MM.1S (cell line): ENCODE results near the gene TNRC18.
"Not testable (repeated sequence)": the region's sequence is repeated elsewhere in the genome, so short reads cannot be mapped to it uniquely, and the experiment has no call there.

ENCODE experiments used
- DNase-seq: peaks from one replicate; pipeline ENCODE4 v3.0.0-alpha.2; 2015
- H2AFZ ChIP-seq: fragments of 300-600 bp; sonication (generic); 2 replicates; pipeline ENCODE4 v1.6.0; 2016; ENCODE audit warnings: antibody characterized with exemption, low read length
- H3F3A ChIP-seq: fragments of 300-600 bp; sonication (generic); 2 replicates; pipeline ENCODE4 v1.6.1; 2016; ENCODE audit warnings: mild to moderate bottlenecking, antibody characterized with exemption, low read length, moderate library complexity, mixed read lengths; ENCODE audit not compliant: insufficient read depth
- H3K27ac ChIP-seq: fragments of 300-600 bp; sonication (generic); 2 replicates; pipeline ENCODE4 v1.5.1; 2016; ENCODE audit warnings: mild to moderate bottlenecking, low read length
- H3K27me3 ChIP-seq: fragments of 300-600 bp; sonication (generic); replicated peaks from 2 replicates; pipeline ENCODE4 v1.6.0; 2016; ENCODE audit warnings: low read length; ENCODE audit not compliant: insufficient read depth
- H3K36me3 ChIP-seq: fragments of 300-600 bp; sonication (generic); replicated peaks from 2 replicates; pipeline ENCODE4 v1.6.1; 2016; ENCODE audit warnings: mild to moderate bottlenecking, low read length, mixed read lengths; ENCODE audit not compliant: insufficient read depth
- H3K4me1 ChIP-seq: fragments of 300-600 bp; sonication (generic); 2 replicates; pipeline ENCODE4 v1.6.1; 2016; ENCODE audit warnings: low read length, mixed read lengths
- H3K4me2 ChIP-seq: fragments of 300-600 bp; sonication (generic); 2 replicates; pipeline ENCODE4 v1.6.0; 2016; ENCODE audit warnings: low read depth, low read length
- H3K4me3 ChIP-seq: fragments of 300-600 bp; sonication (generic); 2 replicates; pipeline ENCODE4 v1.5.1; 2016; ENCODE audit warnings: low read length, mixed read lengths
- H3K79me2 ChIP-seq: fragments of 300-600 bp; sonication (generic); 2 replicates; pipeline ENCODE4 v1.6.1; 2016; ENCODE audit warnings: mixed run types, low read length, mixed read lengths
- H3K9ac ChIP-seq: fragments of 300-600 bp; sonication (generic); 2 replicates; pipeline ENCODE4 v1.6.1; 2016; ENCODE audit warnings: low read length, mixed read lengths
- H3K9me2 ChIP-seq: fragments of 300-600 bp; sonication (generic); replicated peaks from 2 replicates; pipeline ENCODE4 v1.6.1; 2016; ENCODE audit warnings: mild to moderate bottlenecking, low read length, mixed read lengths; ENCODE audit not compliant: insufficient read depth
- H3K9me3 ChIP-seq: fragments of 300-600 bp; sonication (generic); replicated peaks from 2 replicates; pipeline ENCODE4 v1.6.1; 2016; ENCODE audit warnings: mild to moderate bottlenecking, low read length, mixed read lengths; ENCODE audit not compliant: insufficient read depth
- H4K20me1 ChIP-seq: fragments of 300-600 bp; sonication (generic); 2 replicates; pipeline ENCODE4 v1.6.1; 2016; ENCODE audit warnings: mild to moderate bottlenecking, low read length, moderate library complexity, mixed read lengths; ENCODE audit not compliant: insufficient read depth
- EZH2 ChIP-seq: fragments of 300-600 bp; sonication (generic); optimal IDR thresholded peaks from 2 replicates; pipeline ENCODE3; 2017; ENCODE audit warnings: low read depth, mild to moderate bottlenecking, antibody characterized with exemption, low read length, mixed read lengths
- EZH2phosphoT487 ChIP-seq: fragments of 300-600 bp; sonication (generic); IDR thresholded peaks from 2 replicates; pipeline ENCODE4 v1.6.1; 2018; ENCODE audit warnings: antibody characterized with exemption, low read length
- TF ChIP-seq, protein P1 (sequence below): fragments of 300-600 bp; sonication (generic); IDR thresholded peaks from 2 replicates; pipeline ENCODE4 v1.5.1; 2016; ENCODE audit warnings: antibody characterized with exemption, low read length, mixed read lengths

TNRC18 gene

DNA sequence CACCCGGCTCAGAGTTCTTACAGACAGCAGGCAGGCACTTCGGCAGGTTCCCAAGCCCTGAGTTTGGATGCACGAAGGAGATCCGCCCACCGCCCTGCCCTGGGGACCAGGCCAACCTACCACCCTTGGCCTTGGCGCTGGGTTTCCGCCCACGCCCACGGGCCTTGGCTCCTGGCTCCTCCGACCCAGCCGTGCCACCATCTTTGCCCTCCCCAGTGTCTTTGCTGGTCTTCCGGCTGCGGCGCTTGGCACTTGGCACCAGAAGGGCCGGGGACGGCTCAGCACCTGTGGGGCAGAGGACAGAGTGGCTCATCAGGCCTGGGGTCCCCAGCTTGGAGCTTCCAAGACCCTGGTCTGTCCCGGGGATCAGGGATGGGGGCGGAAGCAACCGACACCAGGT, 108.8 kb downstream of the TNRC18 start:
- Histone ChIP-seq H3K79me2 (no peaks in the 10 kb centered on the region), H3K36me3 (no peaks in the 10 kb centered on the region), H3K9me2 (no peaks in the 10 kb centered on the region), H3F3A (no peaks in the 10 kb centered on the region), H3K27me3 (no peaks in the 10 kb centered on the region), H3K9me3 (no peaks in the 10 kb centered on the region), H2AFZ (no peak overlapping the region), H3K4me1 (no peaks in the 10 kb centered on the region), H3K4me3 (no peak overlapping the region), H3K4me2 (no peak overlapping the region), H3K27ac (no peak overlapping the region), H3K9ac (no peak overlapping the region), H4K20me1 (no peaks in the 10 kb centered on the region)
- no peak for TF ChIP-seq EZH2phosphoT487
- no peak for DNase-seq

DNA sequence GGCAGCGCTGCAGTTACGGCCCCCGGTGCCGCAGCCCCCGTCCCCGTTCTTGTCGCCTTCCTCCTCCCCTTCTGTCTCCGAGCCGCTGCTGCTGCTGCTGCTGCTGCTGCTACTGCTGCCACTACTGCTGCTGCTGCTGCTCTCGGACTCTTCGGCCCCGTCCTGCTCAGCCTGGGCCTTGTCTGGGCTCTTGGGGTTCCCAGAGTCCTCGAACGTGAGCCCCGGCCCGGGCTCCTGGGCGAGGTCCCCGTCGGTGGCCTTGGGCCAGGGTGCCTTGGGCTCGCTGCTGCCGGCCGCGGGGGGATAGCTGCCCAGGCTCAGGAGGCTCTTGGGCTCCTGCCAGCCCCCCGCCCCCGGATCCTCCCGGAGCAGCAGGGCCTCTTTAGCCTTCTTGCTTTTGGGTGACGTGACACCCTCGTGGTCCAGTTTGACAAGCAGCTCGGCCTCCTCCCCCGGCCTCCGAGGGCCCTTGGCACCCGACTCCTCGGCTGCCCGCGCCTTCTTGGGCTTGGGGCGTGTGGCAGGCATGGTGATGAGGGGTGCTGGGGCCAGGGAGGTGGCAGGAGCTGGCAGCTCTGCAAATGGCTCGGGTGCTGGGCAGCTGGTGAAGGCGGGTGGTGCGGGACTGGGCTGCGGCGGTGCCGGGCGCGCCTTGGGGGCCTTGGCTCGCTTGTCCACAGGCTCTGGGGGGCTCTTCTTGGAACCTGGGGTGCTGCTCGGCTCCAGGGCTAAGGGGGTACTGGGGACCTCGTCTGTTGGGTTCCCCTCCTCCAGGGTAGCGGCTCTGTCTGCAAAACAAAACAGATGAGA, 110.4 kb downstream of the TNRC18 start:
- H3K4me3 ChIP-seq, H4K20me1 ChIP-seq, DNase-seq, H3K4me2 ChIP-seq, H3K36me3 ChIP-seq, H2AFZ ChIP-seq, H3K9me2 ChIP-seq, H3K9me3 ChIP-seq, H3K9ac ChIP-seq, H3K79me2 ChIP-seq, H3F3A ChIP-seq, H3K27ac ChIP-seq, H3K27me3 ChIP-seq, H3K4me1 ChIP-seq: not testable (repeated sequence)

- not testable (repeated sequence) for H3K4me3 ChIP-seq, H3K9me2 ChIP-seq, H3K36me3 ChIP-seq, DNase-seq, H3K79me2 ChIP-seq, H2AFZ ChIP-seq, H4K20me1 ChIP-seq, H3K9me3 ChIP-seq, H3K4me2 ChIP-seq, H3K27ac ChIP-seq, H3K9ac ChIP-seq, H3F3A ChIP-seq, H3K27me3 ChIP-seq, H3K4me1 ChIP-seq
Observed at GRCh38 chr7:5312276-5313070, 111.2 kb downstream of the TNRC18 start.

DNA sequence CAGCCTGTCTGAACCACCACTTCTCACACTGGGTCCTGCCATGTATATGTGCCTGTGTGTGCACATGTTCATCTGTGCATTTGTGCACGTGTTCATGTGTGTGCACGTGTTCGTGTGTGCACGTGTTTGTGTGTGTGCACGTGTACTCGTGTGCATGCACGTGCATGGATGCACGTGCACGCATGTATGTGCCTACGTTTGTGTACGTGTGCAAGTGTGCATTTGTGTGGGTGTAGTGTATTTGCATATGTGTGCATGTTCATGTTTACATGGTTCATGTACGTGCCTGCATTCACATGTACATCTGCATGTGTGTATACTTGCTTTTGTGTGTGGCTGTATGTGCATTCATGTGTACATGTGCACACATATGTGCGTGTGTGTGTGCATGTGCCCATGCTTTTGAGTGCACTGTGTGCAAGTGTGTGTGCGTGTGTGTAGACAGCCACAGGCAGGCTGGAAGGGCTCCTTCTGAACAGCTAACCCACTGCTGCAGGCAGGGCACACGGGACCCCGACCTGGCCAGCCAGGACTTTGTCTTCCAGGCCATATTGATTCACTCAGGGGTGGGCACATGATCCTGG, 112.7 kb downstream of the TNRC18 start:
- no peak overlapping the region for H3K4me3 ChIP-seq
- no peak for DNase-seq
- H3K9me2 ChIP-seq = no peaks in the 10 kb centered on the region
- no peaks in the 10 kb centered on the region for H3K4me1 ChIP-seq
- no peaks in the 10 kb centered on the region for H3F3A ChIP-seq
- no peaks in the 10 kb centered on the region for H4K20me1 ChIP-seq
- H3K9ac ChIP-seq = no peak overlapping the region
- no peaks in the 10 kb centered on the region for H3K36me3 ChIP-seq
- H3K27me3 ChIP-seq = no peaks in the 10 kb centered on the region
- H3K79me2 ChIP-seq = no peaks in the 10 kb centered on the region
- H3K27ac ChIP-seq = no peak overlapping the region
- H3K9me3 ChIP-seq = no peaks in the 10 kb centered on the region
- TF ChIP-seq, protein P1, sequence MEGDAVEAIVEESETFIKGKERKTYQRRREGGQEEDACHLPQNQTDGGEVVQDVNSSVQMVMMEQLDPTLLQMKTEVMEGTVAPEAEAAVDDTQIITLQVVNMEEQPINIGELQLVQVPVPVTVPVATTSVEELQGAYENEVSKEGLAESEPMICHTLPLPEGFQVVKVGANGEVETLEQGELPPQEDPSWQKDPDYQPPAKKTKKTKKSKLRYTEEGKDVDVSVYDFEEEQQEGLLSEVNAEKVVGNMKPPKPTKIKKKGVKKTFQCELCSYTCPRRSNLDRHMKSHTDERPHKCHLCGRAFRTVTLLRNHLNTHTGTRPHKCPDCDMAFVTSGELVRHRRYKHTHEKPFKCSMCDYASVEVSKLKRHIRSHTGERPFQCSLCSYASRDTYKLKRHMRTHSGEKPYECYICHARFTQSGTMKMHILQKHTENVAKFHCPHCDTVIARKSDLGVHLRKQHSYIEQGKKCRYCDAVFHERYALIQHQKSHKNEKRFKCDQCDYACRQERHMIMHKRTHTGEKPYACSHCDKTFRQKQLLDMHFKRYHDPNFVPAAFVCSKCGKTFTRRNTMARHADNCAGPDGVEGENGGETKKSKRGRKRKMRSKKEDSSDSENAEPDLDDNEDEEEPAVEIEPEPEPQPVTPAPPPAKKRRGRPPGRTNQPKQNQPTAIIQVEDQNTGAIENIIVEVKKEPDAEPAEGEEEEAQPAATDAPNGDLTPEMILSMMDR = no peak
- TF ChIP-seq EZH2phosphoT487 (no peak), EZH2 (no peak)
- no peak overlapping the region for H2AFZ ChIP-seq
- no peak overlapping the region for H3K4me2 ChIP-seq
